Right ventricle myocardium superior (tissue), 1 donor: Measurements from ENCODE around the gene GNG4. TPM values are rescaled to one million over a fixed set of nuclear protein-coding genes. Genes with fewer than 3 reads are reported as not detected.
"Not testable (repeated sequence)": the region's sequence is repeated elsewhere in the genome, so short reads cannot be mapped to it uniquely, and the experiment has no call there.

ENCODE experiments used
- ATAC-seq: fragments of 200-7000 bp; cut with Tn5 transposase; one replicate; pipeline ENCODE4 v1.9.1; 2020; ENCODE audit warnings: mild to moderate bottlenecking; ENCODE audit not compliant: poor library complexity
- DNase-seq: peaks from one replicate; pipeline ENCODE4 v3.0.0-alpha.2; 2020
- intact Hi-C: fragments of 100-400 bp; cut with DNase I; formaldehyde crosslinking; loops from one replicate; pipeline ENCODE4 v1.11.2; 2022
- total RNA-seq: library from RNA; stranded (reverse); fragmentation: NEBNext Ultra II Directional; extraction: Animal tissue kit (Norgen Biotek cat#: 25700); gene quantifications from one replicate; pipeline ENCODE4 v1.2.1, GENCODE V29; 2021
- donor health status: DM: no; HTN: yes; CAD: no; lungs with severe emphysema.

GNG4 gene
- total RNA-seq, 1 donor from 2014 or later: not detected

DNA sequence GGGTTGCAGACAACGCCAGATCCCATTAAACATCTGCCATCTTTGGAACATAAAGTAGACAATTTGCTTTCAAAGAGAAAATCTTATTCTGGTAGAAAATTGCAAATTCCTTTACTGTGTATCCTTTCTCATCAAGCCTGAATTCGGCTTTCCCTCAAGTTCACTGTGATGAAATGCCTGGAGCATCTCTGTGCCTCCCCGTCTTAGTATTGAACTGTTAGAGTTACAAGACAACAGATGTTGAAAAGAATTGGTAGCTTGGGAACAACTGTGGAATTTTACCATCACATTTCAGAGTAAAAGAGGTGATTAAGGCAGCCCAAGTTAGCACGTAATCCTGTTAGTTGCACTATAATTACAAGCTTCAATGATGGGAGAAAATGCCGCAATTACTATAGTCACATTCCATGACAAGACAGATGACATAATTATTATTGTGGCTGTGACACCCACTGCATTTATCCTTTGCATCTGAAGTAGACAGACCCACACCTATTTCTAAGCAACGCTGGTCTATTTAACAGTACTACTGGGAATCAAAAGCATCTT, 90.9 kb downstream of the GNG4 start:
- DNase-seq (no peak), ATAC-seq (no peak)
- intact Hi-C loops: no loop called here

DNA sequence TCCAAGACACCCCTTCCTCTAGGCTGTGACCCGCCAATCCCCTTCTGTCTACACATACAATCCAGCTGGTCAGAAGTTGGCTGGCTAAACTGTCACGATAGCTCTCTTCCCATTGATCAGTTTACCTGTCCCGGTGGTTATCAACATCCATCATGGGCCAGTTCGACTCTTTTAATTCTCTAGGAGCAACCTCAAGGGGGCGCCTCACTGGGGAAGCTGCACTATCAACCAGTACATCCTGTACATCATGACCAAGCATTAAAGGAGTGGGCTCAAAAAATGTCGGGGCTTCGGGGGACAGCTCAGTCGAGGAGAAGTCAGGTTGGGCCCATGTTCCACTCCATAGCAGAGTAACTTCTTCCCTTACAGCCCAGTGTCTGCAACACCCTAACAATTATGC, 92.1 kb downstream of the GNG4 start:
- DNase-seq (no peak), ATAC-seq (no peak)
- intact Hi-C loops: no loop called here

DNA sequence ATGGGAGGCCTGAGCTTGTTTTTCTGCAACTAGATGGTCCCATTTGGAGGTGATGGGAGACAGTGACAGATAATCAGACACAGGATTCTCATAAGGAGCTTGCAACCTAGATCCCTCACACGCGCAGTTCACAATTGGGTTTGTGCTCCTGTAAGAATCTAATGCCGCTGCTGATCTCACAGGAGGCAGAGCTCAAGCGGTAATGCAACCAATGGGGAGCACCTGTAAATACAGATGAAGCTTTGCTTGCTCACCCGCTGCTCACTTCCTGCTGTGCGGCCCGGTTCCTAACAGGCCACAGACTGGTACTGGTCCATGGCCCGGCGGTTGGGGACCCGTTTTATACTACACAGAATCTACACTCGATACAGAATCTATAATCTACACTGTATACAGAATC, 92.8 kb downstream of the GNG4 start:
- no peak for DNase-seq
- intact Hi-C loops: no loop called here
- ATAC-seq: no peak

DNA sequence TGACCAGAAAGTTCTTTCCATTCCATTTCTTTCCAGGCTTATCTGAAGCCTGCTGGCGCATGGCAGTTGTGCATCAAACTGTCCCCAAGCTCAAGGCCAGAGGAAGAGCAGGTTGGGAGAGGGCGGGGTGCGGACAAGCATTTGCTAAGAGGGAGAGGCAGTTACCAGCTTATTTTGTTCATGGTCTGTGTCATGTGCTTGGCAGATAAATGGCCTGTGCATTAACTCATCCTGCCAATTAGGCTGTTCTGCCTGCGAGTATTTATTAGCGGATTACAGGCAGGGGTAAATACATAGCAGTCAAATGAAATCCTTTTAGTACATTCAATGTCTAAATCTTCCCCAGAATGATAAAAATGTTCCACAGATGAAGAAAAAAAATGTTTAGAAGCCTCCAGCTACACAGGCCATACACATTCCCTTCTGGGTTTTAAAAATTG, 96.5 kb downstream of the GNG4 start:
- ATAC-seq (peak; percentile 75), DNase-seq (no peak)
- intact Hi-C loops: no loop called here

DNA sequence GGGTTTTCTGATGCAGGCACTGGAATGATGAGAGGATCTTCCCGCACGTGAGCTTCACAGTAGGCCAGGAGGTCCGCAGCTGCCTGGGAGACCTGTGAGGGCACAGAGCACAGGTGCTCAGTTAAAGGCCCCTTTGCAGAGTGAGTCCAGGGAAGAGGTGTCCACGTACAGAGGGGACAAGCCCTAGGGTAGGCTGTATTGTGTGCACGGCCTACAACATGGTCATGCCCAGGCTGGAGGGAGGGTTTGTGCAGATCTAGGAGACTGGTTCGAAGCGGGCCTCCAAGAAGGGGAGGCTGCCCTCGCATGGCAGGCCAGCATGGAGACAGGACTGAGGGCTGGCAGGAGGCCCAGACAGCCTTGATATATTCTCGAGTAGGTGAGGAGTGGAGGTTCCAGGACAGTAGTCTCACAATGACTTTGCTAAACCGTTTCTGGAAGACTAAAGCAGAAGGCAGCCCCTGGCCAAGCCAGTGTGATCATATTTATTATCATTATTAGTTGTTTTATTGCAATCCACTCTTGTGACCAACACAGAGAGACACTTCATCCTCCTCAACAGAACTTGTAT, 97.4 kb downstream of the GNG4 start:
- intact Hi-C loops: no loop called here
- DNase-seq (no peak), ATAC-seq (peak; percentile 68)

DNA sequence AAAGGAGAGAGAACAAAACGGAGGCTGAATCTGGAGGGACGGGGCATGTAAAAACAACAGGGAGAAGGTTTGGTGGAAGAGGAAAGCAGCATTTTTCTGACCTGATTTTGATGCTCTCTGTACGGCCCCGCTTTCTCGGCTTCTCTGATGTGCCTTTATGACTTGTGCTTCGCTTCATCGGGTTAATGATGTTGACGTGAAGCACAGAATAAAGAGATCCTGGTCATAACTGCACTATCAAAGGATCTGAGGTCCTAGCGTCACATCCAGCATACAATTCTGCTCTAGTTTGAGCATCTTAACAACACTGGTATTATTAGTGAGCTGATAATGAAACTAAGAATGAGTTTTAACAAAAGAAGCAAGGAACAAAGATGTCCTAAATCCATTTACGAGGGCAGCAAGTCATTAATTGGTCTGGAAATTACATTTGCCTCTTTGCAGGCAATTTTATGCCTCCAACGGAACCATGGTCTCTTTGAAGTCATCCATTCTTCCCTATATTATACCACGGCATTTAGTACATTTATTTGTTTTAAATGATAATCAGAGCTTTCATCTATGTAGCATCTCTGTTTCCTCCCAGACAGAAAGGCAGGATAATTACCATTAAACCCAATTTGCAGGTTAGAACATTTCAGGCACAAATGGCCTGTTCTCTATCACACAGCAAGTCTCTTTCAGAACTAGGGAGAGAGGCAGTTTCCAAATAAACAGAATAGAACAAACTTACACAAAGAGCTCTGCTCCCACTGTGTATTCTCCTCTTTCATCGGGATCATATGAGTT, 100.0 kb downstream of the GNG4 start:
- DNase-seq (no peak), ATAC-seq (no peak)
- intact Hi-C loops: no loop called here

DNA sequence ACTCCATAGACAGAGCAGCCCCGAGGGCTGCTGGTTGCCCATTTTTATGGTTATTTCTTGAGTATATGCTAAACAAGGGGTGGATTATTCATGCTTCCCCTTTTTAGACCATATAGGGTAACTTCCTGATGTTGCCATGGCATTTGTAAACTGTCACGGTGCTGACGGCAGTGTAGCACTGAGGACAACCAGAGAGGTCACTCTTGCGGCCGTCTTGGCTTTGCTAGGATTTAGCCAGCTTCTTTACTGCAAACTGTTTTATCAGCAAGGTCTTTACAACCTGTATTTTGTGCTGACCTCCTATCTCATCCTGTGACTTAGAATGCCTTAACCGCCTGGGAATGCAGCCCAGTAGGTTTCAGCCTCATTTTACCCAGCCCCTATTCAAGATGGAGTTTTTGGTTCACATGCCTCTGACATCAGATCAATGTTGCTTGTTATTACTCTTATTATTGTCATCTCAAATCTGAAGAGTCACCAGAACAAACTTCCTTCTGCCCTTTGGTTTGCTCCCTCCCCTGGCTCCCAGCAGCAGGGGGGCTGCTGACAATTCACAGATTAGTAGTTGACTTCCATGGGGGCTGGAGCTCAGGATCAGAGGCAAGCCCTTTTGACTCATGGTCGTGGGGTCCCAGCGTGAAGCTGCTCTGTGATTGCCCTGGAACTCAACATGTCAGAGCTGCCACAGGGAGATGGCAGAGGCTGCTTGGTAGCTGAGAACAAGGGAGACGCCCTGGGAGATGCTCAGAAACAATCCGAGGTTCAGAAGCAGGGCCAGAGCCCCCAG, 103.0 kb downstream of the GNG4 start:
- ATAC-seq, intact Hi-C loops, DNase-seq: not testable (repeated sequence)

DNA sequence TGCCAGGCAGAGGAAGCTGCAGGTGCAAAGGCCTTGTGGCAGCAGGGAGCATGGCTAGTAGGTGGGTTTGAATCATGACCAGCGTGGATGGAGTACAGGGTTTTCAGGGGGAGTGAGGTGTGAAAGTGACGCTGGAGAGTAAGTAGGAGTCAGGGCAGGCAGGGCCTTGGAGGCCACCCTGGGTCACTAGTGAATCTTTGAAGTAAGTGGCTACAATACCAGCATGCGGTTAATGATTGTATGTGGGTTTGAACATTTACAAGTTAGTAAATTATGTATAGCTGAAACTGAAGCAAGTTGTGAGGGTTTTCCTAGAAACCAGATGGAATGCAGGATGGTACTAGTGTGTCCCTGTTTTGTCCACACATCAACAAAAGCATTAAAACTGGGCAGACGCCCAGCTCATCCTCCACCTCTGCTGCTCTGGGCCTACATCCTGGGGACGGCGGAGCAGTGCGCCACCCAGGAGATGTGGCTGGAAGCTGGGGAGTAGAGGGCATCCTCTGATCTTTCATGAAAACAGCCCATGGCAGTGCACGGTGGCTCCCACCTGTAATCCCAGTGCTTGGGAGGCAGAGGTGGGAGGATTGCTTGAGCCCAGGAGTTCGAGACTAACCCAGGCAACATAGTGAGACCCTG, 104.2 kb downstream of the GNG4 start:
- DNase-seq (no peak), ATAC-seq (no peak)
- intact Hi-C loops: no loop called here

DNA sequence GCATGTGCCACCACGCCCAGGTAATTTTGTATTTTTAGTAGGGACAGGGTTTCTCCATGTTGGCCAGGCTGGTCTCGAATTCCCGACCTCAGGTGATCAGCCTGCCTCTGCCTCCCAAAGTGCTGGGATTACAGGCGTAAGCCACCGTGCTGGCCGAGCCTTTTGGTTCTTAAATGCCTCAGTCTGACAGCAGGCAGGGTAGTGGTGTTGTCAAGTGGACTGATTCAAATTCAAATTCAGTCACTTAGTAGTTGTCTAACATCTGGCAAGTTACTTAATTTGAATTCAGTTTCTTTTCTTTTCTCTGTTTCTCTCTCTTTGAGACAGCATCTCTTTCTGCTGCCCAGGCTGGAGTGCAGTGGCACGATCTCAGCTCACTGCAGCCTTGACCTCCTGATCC, 106.7 kb downstream of the GNG4 start:
- DNase-seq, ATAC-seq, intact Hi-C loops: not testable (repeated sequence)

DNA sequence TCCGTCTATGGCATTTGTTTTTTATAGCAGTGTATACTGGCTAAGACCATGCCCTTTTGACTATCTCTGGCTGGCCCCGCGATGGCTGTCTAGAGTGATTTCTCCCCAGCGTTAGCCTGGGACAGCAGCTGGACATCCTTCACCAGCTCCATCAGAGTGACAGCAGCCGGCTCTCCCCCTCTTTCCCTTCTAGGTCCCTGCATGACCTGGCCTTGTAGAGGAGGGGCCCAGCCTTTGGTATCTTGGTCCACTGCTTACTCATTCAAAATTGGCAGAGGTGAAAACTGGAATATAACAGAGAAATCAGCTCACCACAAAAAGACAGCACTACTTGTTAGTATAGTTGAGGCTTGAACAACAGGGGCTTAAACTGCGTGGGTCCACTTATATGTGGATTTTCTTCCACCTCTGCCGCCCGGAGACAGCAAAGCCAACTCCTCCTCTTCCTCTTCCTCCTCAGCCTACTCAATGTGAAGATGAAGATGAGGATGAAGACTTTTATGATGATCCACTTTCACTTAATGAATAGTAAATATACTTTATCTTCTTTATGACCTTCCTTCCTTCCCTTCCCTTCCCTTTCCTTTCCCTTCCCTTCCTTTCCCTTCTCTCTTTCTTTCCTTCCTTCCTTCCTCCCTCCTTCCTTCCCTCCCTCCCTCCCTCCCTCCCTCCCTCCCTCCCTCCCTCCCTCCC, 116.0 kb downstream of the GNG4 start:
- intact Hi-C loops: no loop called here
- ATAC-seq: no peak
- no peak for DNase-seq

DNA sequence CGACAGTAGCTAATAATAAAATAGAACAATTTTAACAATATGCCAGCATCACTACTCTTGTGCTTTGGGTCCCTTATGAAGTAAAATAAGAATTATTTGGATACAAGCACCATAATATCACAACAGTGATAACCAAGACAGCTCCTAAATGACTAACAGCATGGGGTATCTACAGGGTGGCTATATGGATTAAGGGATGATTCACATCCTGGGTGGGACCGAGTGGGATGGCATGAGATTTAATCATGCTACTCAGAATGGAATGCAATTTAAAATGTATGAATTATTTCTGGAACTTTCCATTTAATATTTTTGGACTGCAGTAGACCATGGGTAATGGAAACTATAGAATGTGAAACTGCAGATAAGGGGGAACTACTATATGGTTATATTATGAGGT, 117.2 kb downstream of the GNG4 start:
- intact Hi-C loops: no loop called here
- no peak for DNase-seq
- no peak for ATAC-seq

DNA sequence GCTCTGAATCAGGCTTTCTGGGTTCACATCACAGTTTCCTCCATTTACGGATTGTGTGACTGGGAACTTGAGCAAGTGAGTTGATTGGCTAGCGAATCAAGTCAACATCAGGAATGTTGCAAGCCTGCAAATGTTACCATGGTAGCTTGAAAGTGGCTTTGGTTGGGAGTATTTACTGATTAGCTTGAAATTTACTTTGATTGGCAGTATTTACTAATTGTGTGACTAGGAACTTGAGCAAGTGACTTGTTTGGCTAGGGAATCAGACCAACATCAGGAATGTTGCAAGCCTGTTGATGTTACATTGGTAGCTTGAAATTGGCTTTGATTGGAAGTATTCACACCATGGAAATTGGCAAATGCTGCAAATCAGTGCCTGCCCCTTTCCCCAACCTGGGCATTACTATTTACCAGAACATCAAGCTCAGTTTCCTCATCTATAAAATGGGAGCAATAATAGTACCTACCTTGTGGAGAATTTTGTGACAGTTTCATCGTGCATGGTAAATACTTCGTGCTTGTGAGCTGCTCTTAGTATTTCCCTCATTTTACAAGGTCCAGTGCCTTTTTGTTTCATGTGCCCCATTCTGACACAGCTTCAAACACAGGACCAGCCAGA, 122.3 kb downstream of the GNG4 start:
- ATAC-seq: no peak
- no peak for DNase-seq
- intact Hi-C loops: no loop called here

DNA sequence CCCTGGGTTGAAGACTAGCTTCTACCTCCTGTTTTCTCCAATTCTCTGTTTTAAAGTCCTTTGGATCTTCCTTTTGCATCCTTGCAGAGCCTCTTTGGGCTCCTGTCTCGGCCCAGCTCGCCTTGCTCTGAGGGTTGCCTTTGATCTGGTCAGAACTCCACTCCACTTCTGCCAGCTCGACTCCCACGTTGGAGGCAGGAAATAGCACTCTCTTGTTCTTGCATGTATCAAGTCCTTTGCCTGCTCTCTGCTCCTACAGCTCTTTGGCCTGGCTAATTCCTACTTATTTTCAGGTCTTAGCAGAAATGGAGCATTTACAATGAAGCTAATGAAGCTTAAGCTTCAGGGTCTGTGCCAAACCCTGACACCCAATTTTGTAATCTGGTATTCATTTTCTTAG, 124.3 kb downstream of the GNG4 start:
- intact Hi-C loops: no loop called here
- DNase-seq (no peak), ATAC-seq (no peak)

DNA sequence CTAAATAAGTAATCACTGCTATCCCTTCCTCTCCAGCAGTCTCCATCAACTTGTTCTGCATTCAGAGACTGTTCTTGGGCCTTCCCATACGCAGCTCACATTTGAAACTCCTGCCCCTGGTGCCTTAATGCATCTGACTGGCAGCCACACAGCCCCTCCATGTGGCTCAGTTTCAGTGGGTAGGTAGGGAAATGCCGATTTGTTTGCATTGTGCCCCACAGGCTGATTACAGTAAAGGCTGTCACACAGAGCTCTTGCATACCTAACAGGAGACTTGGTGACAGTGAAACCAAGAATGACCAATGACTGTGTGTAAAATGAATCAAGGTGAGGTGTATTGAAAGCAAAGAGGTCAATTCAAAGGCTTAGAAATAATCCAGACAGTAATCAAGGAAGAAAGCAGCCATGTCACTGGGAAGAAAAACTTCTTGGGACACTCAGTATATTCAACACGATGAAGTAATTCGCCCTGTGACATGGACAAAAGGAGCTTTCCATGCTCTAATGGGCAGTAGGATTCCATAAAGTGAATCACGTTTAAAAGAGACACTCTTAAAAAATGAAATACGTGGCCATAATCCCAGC, 132.6 kb downstream of the GNG4 start:
- intact Hi-C loops: loop anchor here (10.0 kb wide), 1 partner anchor 458 kb away; no protein-coding TSS in a partner anchor
- ATAC-seq (no peak), DNase-seq (no peak)

DNA sequence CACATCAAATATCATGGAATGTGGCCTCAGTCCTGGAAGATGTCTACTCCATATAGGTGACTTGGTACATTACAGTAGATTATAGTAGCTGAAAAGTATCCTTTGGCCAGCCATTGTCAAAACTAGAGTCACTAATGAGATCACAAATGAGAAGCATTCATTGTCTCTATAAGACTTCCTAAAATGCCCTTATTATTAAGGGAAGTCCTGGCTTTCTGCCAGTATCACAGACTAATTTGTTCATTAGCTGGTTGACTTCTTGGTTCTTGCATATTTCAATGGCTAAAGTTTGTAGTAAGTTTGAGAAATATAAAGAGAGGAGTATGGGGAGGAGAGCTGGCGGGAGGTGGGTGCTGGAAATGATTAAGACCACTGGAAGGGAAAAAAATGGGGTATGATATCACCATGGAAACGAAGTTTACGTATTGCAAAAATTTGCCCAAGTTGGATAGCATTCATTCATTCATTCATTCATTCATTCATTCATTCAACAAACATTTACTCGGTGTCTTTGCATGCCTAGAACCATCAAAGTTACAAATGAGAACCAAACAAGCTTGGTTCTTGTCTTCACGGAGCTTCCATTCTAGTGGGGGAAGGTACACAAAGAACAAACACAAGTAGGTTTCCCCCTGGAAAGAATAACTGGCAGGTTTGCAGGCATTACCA, 133.6 kb downstream of the GNG4 start:
- ATAC-seq (no peak), DNase-seq (no peak)
- intact Hi-C loops: loop anchor here (10.0 kb wide), 1 partner anchor 459 kb away; no protein-coding TSS in a partner anchor

DNA sequence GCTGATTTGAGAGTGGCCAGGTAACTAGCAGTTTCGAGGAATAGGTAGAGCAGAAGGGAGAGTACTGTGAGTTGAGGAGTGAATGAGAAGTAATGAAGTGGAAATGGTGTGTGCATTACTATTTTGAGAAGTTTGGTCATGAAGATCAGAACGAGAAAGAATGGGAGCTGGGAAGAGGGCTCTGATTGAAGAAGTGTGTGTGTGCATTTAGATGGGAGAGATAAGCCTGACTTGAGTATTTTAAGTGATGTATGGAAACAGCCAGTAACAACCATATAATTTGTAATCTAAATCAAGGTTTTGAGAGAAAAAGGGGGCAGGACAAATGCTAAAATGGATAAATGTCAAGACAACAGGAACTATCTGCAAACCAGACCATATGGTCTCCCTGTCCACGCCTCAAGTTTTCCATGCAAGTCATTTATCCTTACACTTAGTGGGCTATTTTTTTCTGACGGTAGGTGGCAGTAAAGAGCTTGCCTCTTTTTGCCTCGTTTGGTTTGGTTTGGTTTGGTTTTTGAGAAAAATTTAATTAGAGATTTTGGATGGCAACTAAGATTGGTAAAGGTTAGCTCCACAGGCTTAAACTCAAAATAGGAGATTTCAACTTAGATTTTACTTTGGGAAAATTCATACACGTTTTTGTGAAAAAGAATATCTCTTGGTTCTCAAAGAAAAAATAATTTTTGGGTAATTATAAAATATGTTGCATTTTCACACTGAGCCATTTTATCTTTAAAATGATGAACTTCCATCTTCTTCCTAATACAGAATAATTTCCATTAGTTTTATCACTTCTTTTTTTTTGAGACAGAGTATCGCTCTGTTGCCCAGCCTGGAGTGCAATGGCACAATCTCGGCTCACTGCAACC, 135.9 kb downstream of the GNG4 start:
- DNase-seq (no peak), ATAC-seq (peak; percentile 56)
- intact Hi-C loops: loop anchor here (5.0 to 10.0 kb wide), 2 partner anchors 269 to 461 kb away; no protein-coding TSS in a partner anchor
